DLD1 (cell line): Measurements from ENCODE around the gene PIP5K1C.

Source experiments
- in situ Hi-C: cut with HindIII; loops from 2 replicates; pipeline ENCODE4 v1.10.0; 2017; ENCODE audit warnings: low sequenced_read_pairs

The PIP5K1C gene

GRCh38 chr19:3612901-3613741 lies 87.1 kb downstream of the PIP5K1C start:
- in situ Hi-C loops, result no loop called here

GRCh38 chr19:3612330-3612729 lies 87.9 kb downstream of the PIP5K1C start:
- in situ Hi-C loops, result no loop called here

GRCh38 chr19:3611841-3612240 lies 88.4 kb downstream of the PIP5K1C start:
- in situ Hi-C loops, result no loop called here

- in situ Hi-C loops, result no loop called here
Measured at GRCh38 chr19:3610745-3611717, 89.2 kb downstream of the PIP5K1C start.

- in situ Hi-C loops, result no loop called here
Measured at GRCh38 chr19:3609779-3610719, 90.2 kb downstream of the PIP5K1C start.

DNA sequence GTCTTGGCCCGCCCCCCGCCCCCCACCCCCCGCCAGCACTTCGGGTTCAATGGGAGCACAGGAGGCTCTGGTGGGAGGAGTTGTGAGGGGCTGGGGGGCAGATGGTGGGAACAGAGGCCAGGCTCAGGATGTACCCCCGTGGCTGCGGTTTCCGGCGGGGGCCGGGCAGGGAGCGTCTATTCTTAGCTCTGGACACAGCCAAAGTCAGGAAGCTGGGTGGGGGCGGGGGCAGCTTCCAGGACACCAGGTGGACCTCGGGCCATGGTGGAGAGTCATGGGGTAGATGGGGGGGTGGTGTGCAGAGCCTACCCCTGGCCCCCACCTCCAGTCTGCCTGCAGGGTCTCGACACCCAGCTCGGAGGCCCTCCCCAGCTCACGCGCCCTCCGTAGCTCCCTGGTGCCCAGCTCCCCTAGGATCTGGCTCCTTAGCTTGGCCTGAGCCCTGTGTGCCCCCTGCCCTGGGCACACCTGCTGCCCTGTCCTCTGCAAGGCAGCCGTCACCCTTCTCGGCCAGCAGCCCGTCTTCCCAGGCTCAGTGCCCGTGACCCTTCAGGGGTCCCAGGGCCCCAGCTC lies 91.4 kb downstream of the PIP5K1C start:
- in situ Hi-C loops, result no loop called here

GRCh38 chr19:3608079-3608641 lies 92.1 kb downstream of the PIP5K1C start:
- in situ Hi-C loops, result no loop called here

GRCh38 chr19:3607303-3608078 lies 92.8 kb downstream of the PIP5K1C start:
- in situ Hi-C loops, result no loop called here

- in situ Hi-C loops, result no loop called here
Measured at GRCh38 chr19:3606690-3607289, 93.5 kb downstream of the PIP5K1C start, which contains the start of gene TBXA2R. TBXA2R (minus strand) TSS chr19:3606875; CDS start chr19:3600634, 6,241 bp downstream.

DNA sequence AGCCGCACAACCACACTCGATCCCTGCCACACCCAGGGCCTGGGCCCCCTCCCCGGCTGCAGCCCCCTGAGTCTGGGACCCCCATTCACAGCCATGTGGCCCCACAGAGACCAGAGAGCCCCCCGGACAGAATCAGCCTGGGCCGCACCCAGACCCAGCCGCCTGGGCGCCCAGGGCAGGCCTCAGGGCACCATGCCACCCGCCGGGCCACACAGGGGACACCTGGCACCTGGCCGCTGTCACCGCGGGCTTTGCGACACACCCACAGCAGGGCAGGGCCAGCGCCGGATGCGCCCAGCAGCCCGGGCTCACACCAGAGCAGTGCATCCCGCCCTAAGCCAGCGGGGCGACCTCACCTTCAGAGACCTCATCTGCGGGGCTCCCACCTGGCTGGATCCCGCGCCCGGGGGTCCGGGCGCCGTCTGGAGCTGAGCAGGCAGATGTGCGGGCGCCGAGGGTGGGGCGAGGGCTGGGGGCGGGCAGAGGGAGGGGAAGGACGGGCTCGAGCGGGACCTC lies 94.0 kb downstream of the PIP5K1C start:
- in situ Hi-C loops, result no loop called here

- in situ Hi-C loops, result no loop called here
Measured at GRCh38 chr19:3605770-3606169, 94.5 kb downstream of the PIP5K1C start.

DNA sequence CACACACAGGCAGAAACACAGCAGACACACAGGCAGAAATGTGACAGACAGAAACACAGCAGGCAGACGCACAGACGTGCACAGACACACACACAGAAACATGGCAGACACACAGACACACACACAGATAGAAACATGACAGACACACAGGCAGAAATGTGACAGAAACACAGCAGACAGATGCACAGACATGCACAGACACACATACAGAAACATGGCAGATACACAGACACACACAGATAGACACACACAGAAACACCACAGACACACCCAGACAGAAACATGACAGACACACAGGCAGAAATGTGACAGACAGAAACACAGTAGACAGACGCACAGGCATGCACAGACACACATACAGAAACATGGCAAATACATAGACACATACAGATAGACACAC lies 94.9 kb downstream of the PIP5K1C start:
- in situ Hi-C loops, result no loop called here

- in situ Hi-C loops, result no loop called here
Measured at GRCh38 chr19:3604987-3605343, 95.3 kb downstream of the PIP5K1C start.

- in situ Hi-C loops, result no loop called here
Measured at GRCh38 chr19:3604227-3604986, 95.9 kb downstream of the PIP5K1C start.

DNA sequence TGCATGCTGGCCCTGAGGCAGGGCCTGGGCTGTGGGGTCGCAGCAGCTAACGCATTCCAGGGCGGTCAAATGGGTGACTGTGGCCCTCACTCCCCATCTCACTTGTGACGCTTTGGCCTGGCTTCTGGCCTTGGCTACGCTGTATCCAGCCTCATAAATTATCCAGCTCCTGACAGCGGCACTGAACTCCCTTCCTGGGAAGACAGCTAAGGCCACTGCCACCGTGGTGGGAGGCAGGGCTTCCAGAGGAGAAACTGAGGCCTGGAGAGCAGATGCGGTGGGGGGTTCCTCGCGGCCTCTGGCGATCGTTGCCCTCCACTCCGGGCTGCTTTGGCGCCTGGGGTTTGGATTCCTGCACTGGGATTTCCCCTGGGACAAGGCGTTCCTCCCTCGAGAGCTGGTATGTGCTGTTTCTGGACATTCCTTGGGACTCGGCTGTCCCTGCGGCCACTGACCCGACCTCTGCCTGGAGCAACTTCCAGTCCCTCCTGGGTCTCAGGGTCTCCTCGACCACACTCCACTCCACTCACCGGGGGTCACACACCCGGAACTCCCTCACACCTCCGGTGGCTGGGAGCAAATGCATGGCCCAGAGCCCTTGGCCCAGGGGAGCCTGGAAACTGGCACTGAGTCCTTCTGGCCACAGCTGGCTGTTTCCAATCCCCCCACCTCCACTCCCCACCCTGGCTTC lies 97.0 kb downstream of the PIP5K1C start:
- in situ Hi-C loops, result no loop called here

DNA sequence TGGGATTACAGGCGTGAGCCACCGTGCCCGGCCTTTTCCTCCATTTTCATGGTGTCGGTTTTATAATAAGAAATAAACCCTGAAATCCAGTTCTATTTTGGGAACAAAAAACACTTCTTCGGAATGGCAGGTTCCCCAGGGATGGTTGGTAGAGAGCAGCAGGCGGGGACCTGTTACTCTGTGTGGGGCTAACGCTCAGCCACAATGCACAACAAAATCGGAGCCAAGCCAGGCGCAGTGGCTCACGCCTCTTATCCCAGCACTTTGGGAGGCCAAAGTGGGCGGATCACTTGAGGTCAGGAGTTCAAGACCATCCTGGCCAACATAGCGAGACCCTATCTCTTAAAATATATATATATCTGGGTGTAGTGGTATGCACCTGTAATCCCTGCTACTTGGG lies 99.2 kb downstream of the PIP5K1C start:
- in situ Hi-C loops, result no loop called here

- in situ Hi-C loops, result no loop called here
Measured at GRCh38 chr19:3599776-3600187, 100.5 kb downstream of the PIP5K1C start.
